ENCODE data around the gene FXYD6.

GRCh38 chr11:117892651-117893050, 16.2 kb upstream of the FXYD6 start:
- TF ChIP-seq CTCF (IDR thresholded peaks at IDR 0.05; ENCODE audit: insufficient read depth, low read length, poor library complexity, severe bottlenecking), result no peak
- no peak for TF ChIP-seq EZH2phosphoT487 (conservative IDR thresholded peaks at IDR 0.05; ENCODE audit: low read length)

All from SU-DHL-6 (cell line).